Measurements from ENCODE around the gene KIF23.

KIF23 gene

DNA sequence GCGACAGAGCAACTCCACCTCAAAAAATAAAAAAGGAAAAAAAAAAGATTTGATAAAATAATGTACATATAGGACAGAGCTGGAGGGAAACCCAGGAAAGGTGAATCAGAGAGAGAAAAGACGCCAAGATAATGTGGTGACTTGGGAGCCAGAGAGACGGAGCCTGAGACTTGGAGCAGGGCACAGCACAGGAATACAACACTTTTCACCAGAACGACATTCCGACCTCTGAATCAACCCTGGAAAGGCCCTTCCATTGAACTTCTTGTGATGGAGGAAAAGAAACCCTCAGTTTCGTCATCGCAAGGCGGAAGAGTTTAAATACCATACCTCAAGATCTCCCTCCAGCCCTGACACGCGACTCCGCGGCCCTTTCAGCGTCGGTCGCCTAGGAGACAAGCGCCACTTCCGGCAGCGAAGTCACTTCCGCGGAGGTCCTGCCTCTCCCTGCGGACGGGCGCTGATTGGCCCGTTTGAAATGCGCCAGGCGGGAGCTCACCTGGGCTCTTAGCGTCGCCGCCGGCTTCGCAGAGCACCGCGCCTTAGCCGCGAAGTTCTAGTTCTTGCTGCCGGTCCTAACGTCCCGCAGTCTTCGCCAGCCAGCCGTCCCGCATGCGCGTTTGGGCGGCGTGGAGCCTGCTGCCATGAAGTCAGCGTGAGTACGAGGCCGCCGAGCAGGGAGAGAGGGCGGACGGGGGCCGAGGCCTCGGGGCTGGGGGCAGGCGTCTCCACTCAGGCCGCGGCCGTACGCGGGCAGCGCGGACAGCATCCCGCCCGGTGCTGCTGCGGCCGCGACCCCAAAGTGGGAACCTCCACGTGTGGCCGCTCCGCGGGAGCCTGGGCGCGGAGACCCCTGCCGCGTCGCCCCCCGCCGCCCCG, at the start of gene KIF23:
Gene KIF23 (plus strand): TSS at position 528 of the 879 bp plus-strand sequence. CDS start 117 bp downstream, at position 645.
- peak within 1 kb of the TSS; percentile 93 for H3K4me3 ChIP-seq (ENCODE audit: low read depth, low read length)
- TF ChIP-seq, protein P1, sequence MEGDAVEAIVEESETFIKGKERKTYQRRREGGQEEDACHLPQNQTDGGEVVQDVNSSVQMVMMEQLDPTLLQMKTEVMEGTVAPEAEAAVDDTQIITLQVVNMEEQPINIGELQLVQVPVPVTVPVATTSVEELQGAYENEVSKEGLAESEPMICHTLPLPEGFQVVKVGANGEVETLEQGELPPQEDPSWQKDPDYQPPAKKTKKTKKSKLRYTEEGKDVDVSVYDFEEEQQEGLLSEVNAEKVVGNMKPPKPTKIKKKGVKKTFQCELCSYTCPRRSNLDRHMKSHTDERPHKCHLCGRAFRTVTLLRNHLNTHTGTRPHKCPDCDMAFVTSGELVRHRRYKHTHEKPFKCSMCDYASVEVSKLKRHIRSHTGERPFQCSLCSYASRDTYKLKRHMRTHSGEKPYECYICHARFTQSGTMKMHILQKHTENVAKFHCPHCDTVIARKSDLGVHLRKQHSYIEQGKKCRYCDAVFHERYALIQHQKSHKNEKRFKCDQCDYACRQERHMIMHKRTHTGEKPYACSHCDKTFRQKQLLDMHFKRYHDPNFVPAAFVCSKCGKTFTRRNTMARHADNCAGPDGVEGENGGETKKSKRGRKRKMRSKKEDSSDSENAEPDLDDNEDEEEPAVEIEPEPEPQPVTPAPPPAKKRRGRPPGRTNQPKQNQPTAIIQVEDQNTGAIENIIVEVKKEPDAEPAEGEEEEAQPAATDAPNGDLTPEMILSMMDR (IDR thresholded peaks at IDR 0.05; ENCODE audit: borderline replicate concordance, insufficient read depth, low read depth, low read length) = no peak

DNA sequence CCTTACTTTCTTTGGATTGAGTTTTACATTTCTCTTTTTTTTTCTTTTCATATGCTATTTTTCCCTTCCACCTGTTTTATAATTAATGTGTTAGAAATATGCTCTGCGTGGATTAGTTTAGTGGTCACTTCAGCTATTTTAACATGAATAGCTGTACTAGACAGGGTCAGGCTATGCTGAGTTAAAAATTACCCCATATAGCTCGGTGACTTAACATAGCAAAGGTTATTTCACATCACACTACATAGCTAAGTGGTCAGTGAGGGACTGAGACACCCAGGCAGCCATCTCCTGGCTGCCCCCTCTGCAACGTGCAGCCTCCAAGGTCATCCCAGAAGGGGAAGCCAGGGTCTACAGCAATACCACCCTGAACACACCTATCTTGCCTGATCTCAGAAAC, 46.9 kb upstream of the KIF23 start:
- no peak overlapping the region for H3K4me3 ChIP-seq (ENCODE audit: low read depth, low read length)
- TF ChIP-seq, protein P1 (IDR thresholded peaks at IDR 0.05; ENCODE audit: borderline replicate concordance, insufficient read depth, low read depth, low read length) = no peak

- H3K4me3 ChIP-seq (ENCODE audit: low read depth, low read length) = no peak overlapping the region
- TF ChIP-seq, protein P1 (IDR thresholded peaks at IDR 0.05; ENCODE audit: borderline replicate concordance, insufficient read depth, low read depth, low read length) = no peak
Measured at GRCh38 chr15:69369631-69370030, 44.5 kb upstream of the KIF23 start.

GRCh38 chr15:69373406-69373805, 40.7 kb upstream of the KIF23 start:
- H3K4me3 ChIP-seq (ENCODE audit: low read depth, low read length) = no peak overlapping the region
- TF ChIP-seq, protein P1 (IDR thresholded peaks at IDR 0.05; ENCODE audit: borderline replicate concordance, insufficient read depth, low read depth, low read length) = no peak

GRCh38 chr15:69375151-69375790, 38.9 kb upstream of the KIF23 start:
- TF ChIP-seq, protein P1 (IDR thresholded peaks at IDR 0.05; ENCODE audit: borderline replicate concordance, insufficient read depth, low read depth, low read length) = no peak
- H3K4me3 ChIP-seq (ENCODE audit: low read depth, low read length) = no peak overlapping the region

- H3K4me3 ChIP-seq (ENCODE audit: low read depth, low read length) = no peak overlapping the region
- TF ChIP-seq, protein P1 (IDR thresholded peaks at IDR 0.05; ENCODE audit: borderline replicate concordance, insufficient read depth, low read depth, low read length) = no peak
Measured at GRCh38 chr15:69377216-69377970, 36.8 kb upstream of the KIF23 start.
